Tibial artery (tissue), 4 donors: ENCODE measurements around the gene BRF1.

Experiments used
- DNase-seq, 2 donors: peaks; one replicate each; pipeline ENCODE4 v3.0.0-alpha.2; 2019
- H3K27ac ChIP-seq, 2 donors: fragments of 200-600 bp; sonication (generic) in 1 of 2; 1 replicate in 1 of 2; 2 replicates in 1 of 2; pipeline ENCODE4 v1.5.1; 2018 to 2019; ENCODE audit warnings: mild to moderate bottlenecking in 1 of 2
- H3K27me3 ChIP-seq, 2 donors: fragments of 200-600 bp; sonication (generic) in 1 of 2; one replicate each; pipeline versions ENCODE4 v1.5.1 to v1.6.0; 2016 to 2019
- H3K36me3 ChIP-seq, 3 donors: fragments of 200-600 bp; sonication (generic) in 2 of 3; one replicate each; pipeline ENCODE4 v1.5.1; 2016 to 2019; ENCODE audit warnings: mild to moderate bottlenecking in 2 of 3
- H3K4me1 ChIP-seq, 4 donors: fragments of 200-600 bp; sonication (generic) in 2 of 4; 1 replicate in 3 of 4; 2 replicates in 1 of 4; pipeline ENCODE4 v1.5.1; 2016 to 2019
- H3K4me3 ChIP-seq, 2 donors: fragments of 200-600 bp; sonication (generic) in 1 of 2; 1 replicate in 1 of 2; 2 replicates in 1 of 2; pipeline ENCODE4 v1.5.1; 2018 to 2019; ENCODE audit warnings: mild to moderate bottlenecking in 2 of 2
- H3K9me3 ChIP-seq, 3 donors: fragments of 200-600 bp; sonication (generic) in 1 of 3; one replicate each; pipeline ENCODE4 v1.5.1; 2016 to 2019
- intact Hi-C: fragments of 100-400 bp; cut with DNase I; formaldehyde crosslinking; loops from one replicate; pipeline ENCODE4 v1.15.0; 2023; ENCODE audit warnings: low total_unique reads
- TF ChIP-seq, protein P1 (sequence below), 2 experiments: fragments of 200-600 bp in 1 of 2; fragments of 450-650 bp in 1 of 2; IDR thresholded peaks; one replicate each; pipeline ENCODE4 v1.5.1; 2017 to 2019; ENCODE audit warnings: antibody characterized with exemption in 2 of 2, mild to moderate bottlenecking in 1 of 2, moderate library complexity in 1 of 2

The BRF1 gene

GRCh38 chr14:105240811-105241576 is 59.8 kb downstream of the BRF1 start:
- Histone ChIP-seq H3K36me3 (peaks cover 0 to 14% (median 8%) of the 10 kb centered on the region in 3 donors), H3K4me3 (no peak overlapping the region), H3K27me3 (no peaks in the 10 kb centered on the region), H3K9me3 (no peaks in the 10 kb centered on the region), H3K27ac (no peak overlapping the region), H3K4me1 (no peaks in the 10 kb centered on the region)
- DNase-seq = no peak
- TF ChIP-seq, protein P1, sequence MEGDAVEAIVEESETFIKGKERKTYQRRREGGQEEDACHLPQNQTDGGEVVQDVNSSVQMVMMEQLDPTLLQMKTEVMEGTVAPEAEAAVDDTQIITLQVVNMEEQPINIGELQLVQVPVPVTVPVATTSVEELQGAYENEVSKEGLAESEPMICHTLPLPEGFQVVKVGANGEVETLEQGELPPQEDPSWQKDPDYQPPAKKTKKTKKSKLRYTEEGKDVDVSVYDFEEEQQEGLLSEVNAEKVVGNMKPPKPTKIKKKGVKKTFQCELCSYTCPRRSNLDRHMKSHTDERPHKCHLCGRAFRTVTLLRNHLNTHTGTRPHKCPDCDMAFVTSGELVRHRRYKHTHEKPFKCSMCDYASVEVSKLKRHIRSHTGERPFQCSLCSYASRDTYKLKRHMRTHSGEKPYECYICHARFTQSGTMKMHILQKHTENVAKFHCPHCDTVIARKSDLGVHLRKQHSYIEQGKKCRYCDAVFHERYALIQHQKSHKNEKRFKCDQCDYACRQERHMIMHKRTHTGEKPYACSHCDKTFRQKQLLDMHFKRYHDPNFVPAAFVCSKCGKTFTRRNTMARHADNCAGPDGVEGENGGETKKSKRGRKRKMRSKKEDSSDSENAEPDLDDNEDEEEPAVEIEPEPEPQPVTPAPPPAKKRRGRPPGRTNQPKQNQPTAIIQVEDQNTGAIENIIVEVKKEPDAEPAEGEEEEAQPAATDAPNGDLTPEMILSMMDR (IDR thresholded peaks at IDR 0.05) = no peak
- intact Hi-C loops = no loop called here

GRCh38 chr14:105229099-105229655 is 71.6 kb downstream of the BRF1 start:
- H3K9me3 ChIP-seq = no peaks in the 10 kb centered on the region
- intact Hi-C loops = no loop called here
- no peaks in the 10 kb centered on the region for H3K4me1 ChIP-seq
- no peak overlapping the region for H3K4me3 ChIP-seq
- H3K36me3 ChIP-seq = peaks cover 13 to 41% (median 28%) of the 10 kb centered on the region in 3 donors
- TF ChIP-seq, protein P1 (IDR thresholded peaks at IDR 0.05) = no peak
- no peak for DNase-seq
- no peak overlapping the region for H3K27ac ChIP-seq
- H3K27me3 ChIP-seq = no peaks in the 10 kb centered on the region

DNA sequence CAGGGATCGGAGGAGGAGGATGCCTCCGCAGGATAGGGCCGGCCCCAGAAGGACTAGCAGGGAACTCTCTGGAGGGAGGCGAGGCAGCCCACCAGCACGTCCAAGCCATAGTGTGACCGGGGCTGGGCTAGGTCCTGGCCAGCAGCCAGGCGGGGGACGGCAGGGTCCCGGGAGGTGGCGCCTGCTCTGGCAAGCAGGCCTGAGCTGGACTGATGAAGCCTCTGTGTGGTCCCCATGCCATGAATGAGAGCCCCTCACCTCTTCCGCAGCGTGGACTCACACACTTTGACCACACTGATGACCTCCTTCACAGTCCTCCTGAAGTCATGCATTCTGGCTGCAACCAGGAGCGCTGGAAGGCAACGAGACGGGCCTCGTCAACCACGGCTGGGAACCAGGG is 72.2 kb downstream of the BRF1 start:
- no peaks in the 10 kb centered on the region for H3K4me1 ChIP-seq
- no peak overlapping the region for H3K27ac ChIP-seq
- peaks cover 16 to 47% (median 34%) of the 10 kb centered on the region in 3 donors for H3K36me3 ChIP-seq
- no peaks in the 10 kb centered on the region for H3K27me3 ChIP-seq
- H3K4me3 ChIP-seq = no peak overlapping the region
- H3K9me3 ChIP-seq = no peaks in the 10 kb centered on the region
- TF ChIP-seq, protein P1 (IDR thresholded peaks at IDR 0.05) = no peak
- intact Hi-C loops = no loop called here
- no peak for DNase-seq

DNA sequence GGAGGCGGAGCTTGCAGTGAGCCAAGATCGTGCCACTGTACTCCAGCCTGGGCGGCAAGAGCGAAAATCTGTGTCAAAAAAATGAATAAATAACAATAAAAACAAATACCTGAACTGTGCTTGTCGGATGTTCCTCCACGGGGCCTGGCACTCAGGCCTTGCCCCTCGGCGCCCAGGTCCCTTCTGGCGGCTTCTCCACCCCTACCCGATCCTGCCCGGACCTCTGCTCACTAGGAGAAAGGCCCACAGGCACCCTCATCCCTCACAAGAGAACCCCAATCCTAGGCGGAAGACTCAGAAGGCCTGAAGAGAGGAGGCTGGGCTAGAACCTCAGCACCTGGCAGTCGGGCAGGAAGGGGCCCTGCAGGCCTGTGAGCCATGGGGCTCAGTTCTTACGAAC is 73.5 kb downstream of the BRF1 start:
- no peaks in the 10 kb centered on the region for H3K4me1 ChIP-seq
- peaks cover 16 to 57% (median 43%) of the 10 kb centered on the region in 3 donors for H3K36me3 ChIP-seq
- no peak for DNase-seq
- no peaks in the 10 kb centered on the region for H3K27me3 ChIP-seq
- no peaks in the 10 kb centered on the region for H3K9me3 ChIP-seq
- no peak overlapping the region for H3K27ac ChIP-seq
- TF ChIP-seq, protein P1 (IDR thresholded peaks at IDR 0.05) = no peak
- intact Hi-C loops = no loop called here
- H3K4me3 ChIP-seq = no peak overlapping the region

DNA sequence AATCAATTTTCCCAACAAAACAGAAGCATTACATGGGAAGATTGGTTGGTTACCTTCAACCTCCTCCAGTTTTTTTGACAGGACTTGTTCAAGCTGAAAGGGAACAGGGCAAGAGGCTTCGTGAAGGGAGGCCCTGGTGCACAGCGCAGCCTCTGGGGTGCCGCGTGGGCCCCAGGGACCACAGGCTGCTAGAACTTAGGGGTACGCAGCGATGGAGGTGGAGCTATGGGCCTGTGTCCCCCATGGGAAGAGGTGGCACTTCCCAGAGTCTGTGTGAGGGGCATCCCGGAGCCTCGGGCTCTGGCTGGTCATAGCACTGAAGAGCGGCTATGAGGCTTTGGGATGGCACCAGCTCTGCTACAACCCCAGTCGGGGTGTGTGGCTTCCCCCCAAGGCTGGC is 74.6 kb downstream of the BRF1 start:
- Histone ChIP-seq H3K36me3 (peaks cover 16 to 66% (median 51%) of the 10 kb centered on the region in 3 donors), H3K27me3 (no peaks in the 10 kb centered on the region), H3K27ac (no peak overlapping the region), H3K4me3 (no peak overlapping the region), H3K9me3 (no peaks in the 10 kb centered on the region), H3K4me1 (no peaks in the 10 kb centered on the region)
- intact Hi-C loops = no loop called here
- TF ChIP-seq, protein P1 (IDR thresholded peaks at IDR 0.05) = no peak
- DNase-seq = no peak
